HG03025 (cell line): ENCODE results near the gene FAM3C.

Experiments used
- ATAC-seq: cut with Tn5 transposase; IDR thresholded peaks from one replicate; pipeline ENCODE4 v1.9.1; 2021; ENCODE audit warnings: mild to moderate bottlenecking, moderate library complexity; ENCODE audit not compliant: unreplicated experiment, low FRiP score

The FAM3C gene

GRCh38 chr7:121383235-121383910 is 12.7 kb downstream of the FAM3C start:
- no peak for ATAC-seq

DNA sequence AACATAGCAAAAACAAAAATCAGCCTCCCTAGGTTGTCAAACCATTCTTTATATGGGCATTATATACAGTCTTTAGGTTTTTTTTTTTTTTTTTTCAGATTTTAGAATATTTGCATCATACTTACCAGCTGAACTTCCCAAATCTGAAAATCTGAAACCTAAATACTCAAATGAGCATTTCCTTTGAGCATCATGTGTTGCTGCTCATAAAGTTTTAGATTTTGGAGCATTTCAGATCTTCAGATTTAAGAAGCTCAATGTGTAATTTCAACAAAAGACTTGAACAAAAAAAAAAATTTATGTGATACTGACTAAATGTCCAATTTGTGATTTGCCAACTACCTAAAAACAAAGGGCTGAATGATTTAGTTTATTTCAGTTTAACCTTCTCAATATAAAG is 13.6 kb downstream of the FAM3C start:
- no peak for ATAC-seq

DNA sequence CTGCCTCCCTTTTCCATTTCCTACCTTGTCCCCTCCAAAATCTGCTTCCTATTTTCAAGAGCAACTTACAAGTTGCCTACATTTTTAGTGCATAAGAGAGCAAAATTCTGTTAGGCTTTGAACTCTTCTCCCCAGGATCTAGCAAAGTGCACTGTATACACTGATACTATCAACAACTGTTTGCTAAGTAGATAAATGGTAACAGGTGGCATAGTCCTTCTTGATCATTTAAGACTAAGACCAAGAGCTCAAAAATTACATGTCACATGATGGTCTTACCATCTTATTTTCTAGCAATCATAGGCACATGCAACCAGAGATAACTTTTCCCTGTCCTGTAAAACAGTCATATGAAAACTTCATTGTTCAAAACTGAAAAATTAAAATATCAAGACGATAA is 16.2 kb downstream of the FAM3C start:
- no peak for ATAC-seq

DNA sequence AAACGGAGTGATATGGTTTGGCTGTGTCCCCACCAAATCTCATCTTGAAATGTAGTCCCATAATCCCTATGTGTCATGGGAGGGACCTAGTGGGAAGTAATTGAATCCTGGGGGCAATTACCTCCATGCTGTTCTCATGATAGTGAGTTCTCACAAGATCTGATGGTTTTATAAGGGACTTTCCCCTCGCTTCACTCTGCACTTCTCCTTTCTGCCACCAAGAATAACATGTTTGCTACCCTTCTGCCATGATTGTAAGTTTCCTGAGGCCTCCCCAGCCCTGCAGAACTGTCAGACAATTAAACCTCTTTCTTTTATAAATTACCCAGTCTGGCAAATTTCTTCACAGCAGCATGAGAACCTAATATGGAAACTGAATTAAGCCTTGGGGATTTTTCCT is 19.1 kb downstream of the FAM3C start:
- no peak for ATAC-seq

DNA sequence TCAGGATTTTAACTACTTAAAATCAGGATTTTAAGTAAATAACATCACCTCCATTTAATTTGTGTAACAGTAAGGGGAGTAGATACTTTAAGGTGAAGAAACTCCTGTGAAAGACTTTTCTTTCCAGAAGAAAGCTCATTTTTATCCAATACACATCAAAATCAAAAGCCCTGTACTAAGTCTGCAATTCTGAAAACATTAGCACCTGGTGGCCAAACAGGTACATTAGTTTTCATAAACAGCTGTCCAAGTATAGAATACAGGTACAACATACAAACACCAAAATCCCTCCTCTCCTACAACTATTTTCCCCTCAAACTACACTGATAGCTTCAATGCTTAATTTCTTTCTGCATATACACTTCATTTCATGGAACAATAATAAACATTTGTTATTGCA is 22.9 kb downstream of the FAM3C start:
- no peak for ATAC-seq

DNA sequence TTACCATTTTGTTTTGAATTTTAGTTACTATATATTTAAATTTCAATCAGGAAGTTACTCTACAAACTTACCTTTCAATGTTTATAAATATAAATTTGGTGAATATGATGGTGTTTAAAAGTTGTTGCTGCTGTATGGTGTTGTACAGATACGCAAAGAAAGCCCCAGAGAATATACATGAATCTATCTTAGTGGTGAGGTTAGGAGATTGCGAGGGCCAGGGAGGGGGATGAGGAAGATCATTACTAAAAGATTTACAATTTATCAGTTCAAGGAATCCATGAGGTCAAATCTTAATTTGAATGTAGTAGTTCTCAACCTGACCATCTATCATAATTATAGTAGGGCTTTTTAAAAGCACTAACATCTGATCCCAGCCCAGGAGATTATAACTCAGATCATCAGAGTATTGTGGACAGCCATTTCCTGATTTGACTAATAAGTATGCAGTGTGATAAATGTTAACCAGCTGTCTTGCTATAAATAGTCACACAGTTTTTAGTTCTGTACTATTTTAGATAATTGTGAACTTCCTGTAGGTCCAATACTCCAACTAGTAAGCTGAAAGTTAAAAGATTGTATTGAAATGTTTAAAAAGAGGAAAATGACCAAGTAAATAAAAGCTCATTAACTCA is 23.6 kb downstream of the FAM3C start:
- ATAC-seq: peak; percentile 86

DNA sequence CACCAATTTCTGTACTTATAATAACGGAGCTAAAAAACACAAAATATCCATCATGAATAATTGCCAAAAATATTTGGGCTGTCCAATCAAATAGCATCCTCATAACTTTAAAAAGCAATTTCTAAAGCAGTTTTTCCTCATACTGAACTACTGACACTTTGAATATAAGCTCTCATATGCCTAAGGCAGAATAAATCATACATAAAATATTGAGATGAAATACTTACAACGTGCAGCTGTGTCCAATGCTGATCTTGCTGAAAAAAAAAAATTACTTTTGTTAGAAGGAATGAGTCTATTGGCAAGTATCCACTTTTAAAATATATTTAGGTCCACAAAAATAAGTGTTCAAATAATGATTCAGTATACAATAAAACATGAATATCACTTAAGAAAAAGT is 24.2 kb downstream of the FAM3C start:
- ATAC-seq: no peak

- no peak for ATAC-seq
These were observed 24.7 kb downstream of the FAM3C start for GRCh38 chr7:121371367-121371766.

- peak; percentile 43 for ATAC-seq
These were observed 26.6 kb downstream of the FAM3C start for GRCh38 chr7:121369462-121369861.

- ATAC-seq: no peak
These were observed 29.2 kb downstream of the FAM3C start for GRCh38 chr7:121366852-121367431.

DNA sequence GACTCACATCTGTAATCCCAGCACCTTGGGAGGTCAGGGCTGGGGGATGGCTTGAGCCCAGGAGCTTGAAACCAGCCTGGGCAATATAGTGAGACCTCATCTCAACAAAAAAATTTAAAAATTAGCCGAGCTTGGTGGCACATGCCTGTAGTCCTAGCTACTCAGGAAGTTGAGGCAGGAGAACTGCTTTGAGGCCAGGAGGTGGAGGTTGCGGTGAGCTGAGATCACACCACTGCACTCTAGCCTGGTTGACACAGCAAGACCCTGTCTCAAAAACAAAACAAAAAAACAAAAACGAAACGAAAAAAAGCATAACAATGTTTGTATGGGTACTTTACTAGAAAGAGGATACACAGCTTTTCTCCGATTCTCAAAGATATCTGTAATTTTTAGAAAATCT is 35.5 kb downstream of the FAM3C start:
- ATAC-seq: no peak

GRCh38 chr7:121355574-121355973 is 40.5 kb downstream of the FAM3C start:
- ATAC-seq: no peak

DNA sequence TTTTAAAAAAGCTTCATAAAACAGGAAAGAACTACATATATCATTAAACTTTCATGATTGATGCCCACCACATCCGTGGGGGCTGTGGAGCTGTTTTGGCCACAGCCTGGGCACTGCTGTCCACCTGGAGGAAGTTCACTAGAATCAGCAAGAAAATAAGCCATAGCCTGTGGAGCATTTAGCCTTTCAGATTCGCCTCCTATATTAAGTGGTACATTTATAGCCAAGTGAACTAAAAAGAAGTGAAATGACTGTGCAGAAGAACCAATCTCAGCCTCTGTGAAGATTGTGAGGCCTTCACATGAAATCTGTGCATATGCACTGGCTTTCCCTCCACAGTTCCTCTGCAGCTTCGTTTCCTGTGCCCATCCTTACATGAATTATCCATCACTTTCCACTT is 43.8 kb downstream of the FAM3C start:
- no peak for ATAC-seq

- ATAC-seq: no peak
These were observed 44.4 kb downstream of the FAM3C start for GRCh38 chr7:121351682-121352081.

DNA sequence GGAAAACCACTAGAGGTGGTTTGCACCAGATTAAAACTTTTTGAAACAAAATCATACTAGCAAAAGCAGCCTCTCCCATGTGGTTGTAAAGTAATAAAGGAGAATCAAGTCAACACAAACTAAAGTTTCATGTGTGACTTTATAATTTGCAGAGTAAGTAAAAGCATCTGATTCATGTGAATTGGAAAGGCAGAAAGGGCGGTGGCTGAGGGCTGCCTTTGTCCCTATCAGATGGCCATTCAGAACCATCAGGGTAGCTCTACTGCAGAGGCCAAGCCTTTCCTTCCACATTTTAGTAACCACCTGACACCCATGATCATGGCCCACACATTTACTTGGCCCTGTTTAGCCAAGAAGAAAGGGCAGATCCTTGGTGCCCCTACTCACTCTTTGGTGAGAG is 51.6 kb downstream of the FAM3C start:
- ATAC-seq: no peak

GRCh38 chr7:121344093-121344492 is 52.0 kb downstream of the FAM3C start:
- no peak for ATAC-seq

DNA sequence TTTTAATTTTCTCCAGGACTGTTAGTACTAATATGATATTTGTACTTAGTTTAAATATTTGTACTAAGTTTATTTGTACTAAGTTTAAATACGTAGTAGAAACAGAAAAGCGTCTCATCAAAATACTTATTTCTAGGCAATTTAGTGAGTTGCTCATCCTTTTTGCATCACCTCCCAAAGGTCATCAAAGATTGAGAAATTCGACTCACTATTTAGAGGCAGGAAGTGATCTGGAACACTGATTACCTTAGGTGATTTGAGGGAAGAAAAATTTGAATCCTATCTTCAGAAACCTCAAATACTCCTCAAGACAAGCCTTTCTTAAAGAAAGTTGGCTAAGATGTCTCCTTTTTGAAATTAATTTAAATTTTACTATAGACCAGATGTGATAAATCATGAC is 52.8 kb downstream of the FAM3C start:
- no peak for ATAC-seq

DNA sequence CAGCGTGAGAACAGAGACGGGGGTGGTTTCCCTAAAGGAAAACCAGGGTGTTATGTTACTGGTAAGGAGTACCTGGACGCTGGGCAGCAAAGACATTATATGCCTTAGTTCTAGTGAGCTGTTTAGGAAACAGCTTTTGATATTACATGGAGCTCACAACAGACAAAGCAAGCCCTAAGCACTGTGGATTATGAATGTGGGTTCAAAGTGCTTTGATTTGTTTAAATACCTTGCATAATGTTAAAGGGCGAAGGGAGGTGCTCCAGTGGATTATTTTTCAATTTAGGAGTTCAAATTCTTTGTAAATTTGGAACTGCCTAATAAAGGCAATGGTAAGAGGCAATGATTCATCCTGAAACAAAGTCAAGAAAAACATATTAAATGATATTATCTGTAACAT is 53.5 kb downstream of the FAM3C start:
- ATAC-seq: no peak

GRCh38 chr7:121341933-121342332 is 54.2 kb downstream of the FAM3C start:
- ATAC-seq: no peak

DNA sequence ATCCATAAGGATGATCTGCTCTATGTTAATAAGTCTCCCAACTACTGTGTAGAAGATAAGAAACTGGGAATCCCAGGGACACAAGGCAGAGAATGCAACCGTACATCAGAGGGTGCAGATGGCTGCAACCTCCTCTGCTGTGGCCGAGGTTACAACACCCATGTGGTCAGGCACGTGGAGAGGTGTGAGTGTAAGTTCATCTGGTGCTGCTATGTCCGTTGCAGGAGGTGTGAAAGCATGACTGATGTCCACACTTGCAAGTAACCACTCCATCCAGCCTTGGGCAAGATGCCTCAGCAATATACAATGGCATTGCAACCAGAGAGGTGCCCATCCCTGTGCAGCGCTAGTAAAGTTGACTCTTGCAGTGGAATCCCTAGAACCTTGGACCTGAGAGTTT is 57.0 kb downstream of the FAM3C start:
- no peak for ATAC-seq

DNA sequence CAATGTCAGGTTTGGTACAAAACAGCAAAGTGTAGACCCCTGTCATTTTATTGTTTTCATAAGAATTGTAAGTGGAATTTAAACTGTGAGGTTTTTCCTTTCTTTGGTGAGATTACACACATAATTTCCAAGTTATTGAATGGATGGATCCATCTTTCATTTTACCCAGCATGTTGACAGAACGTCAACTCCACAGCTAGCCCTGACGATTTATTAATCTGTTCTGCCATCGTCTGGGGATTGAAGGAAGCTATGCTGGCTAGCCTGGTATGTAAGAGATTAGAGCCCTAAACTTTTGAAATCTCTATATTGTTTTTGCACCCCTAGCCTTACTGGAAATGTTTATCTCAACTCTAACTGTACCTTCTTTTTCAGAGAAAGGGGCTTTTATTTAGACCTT is 58.7 kb downstream of the FAM3C start:
- no peak for ATAC-seq

DNA sequence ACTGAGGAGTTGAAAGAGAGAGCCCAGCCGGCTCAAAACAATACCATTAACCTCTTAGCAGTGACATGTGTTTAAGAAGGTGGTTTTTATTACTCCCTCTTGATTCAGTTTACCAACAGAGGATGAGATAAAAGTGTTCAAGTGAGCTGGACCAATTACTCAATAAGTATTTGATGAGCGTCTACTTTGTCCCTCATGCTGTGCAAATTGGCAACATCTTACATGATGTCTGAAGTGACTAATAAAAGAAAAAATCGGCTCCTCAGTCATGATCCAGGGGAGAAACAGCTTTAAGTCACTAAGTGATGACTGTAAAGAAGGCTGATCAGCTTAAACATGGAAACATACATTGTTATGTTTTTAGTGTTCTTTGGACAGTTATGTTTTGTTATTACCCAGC is 59.5 kb downstream of the FAM3C start:
- no peak for ATAC-seq
